ENCODE data around the gene DLGAP4. TPM values are rescaled to one million over a fixed set of nuclear protein-coding genes. Genes with fewer than 3 reads are reported as not detected.

Gene DLGAP4
- total and polyA plus RNA-seq, 9 of the 15 experiments (the other 6 are each of a cell fraction or from before 2014, with no cell fraction given), result 0.31 to 34.1 (median 4.5) TPM

- peak; percentile 76 for TF ChIP-seq CCNT2 (IDR thresholded peaks at IDR 0.05; ENCODE audit: borderline replicate concordance, extremely low read depth, insufficient read length, low read depth, low read length)
- no peak for TF ChIP-seq IFI16 (CRISPR knock-in tag; IDR thresholded peaks at IDR 0.05)
- 0 out of 2 replicates have a peak, but pooled peaks have one; percentile 32 for TF ChIP-seq HCFC1 (IDR thresholded peaks at IDR 0.05; ENCODE audit: low read depth, low read length)
- TF ChIP-seq HDAC3 (IDR thresholded peaks at IDR 0.05; ENCODE audit: borderline replicate concordance, partially characterized antibody), result no peak
- no peak for TF ChIP-seq ZNF76 (CRISPR knock-in tag; IDR thresholded peaks at IDR 0.05; ENCODE audit: borderline replicate concordance)
- no peak for TF ChIP-seq NFRKB (IDR thresholded peaks at IDR 0.05; ENCODE audit: low read depth)
- no peak for TF ChIP-seq RREB1 (CRISPR knock-in tag; IDR thresholded peaks at IDR 0.05)
- TF ChIP-seq RBM39 (optimal IDR thresholded peaks at IDR 0.05; ENCODE audit: low read depth, low read length), result no peak
- no peak for TF ChIP-seq HDAC6 (IDR thresholded peaks at IDR 0.05; ENCODE audit: low read depth, low read length)
- no peak for TF ChIP-seq ZNF23 (CRISPR knock-in tag; IDR thresholded peaks at IDR 0.05)
- TF ChIP-seq MYC (IDR thresholded peaks at IDR 0.05; ENCODE audit: low read depth, low read length), result peak; percentile 44; the same call in 1 of the 2 replicates
- no peak for TF ChIP-seq MYC (CRISPR knock-in tag; IDR thresholded peaks at IDR 0.05; ENCODE audit: borderline replicate concordance, low read depth)
- no peak for TF ChIP-seq ZFP36 (IDR thresholded peaks at IDR 0.05; ENCODE audit: low read depth, low read length, partially characterized antibody)
- peak; percentile 77 for TF ChIP-seq EGR1 (conservative IDR thresholded peaks at IDR 0.05)
- TF ChIP-seq ZNF395 (CRISPR knock-in tag; IDR thresholded peaks at IDR 0.05), result no peak
- TF ChIP-seq ZNF431 (CRISPR knock-in tag; IDR thresholded peaks at IDR 0.05), result no peak
- no peak for TF ChIP-seq ZNF197 (CRISPR knock-in tag; IDR thresholded peaks at IDR 0.05; ENCODE audit: low read depth)
- peak; percentile 77 for TF ChIP-seq CTCFL (IDR thresholded peaks at IDR 0.05; ENCODE audit: borderline replicate concordance, insufficient read depth, low read depth, low read length, poor library complexity, severe bottlenecking)
Observed at GRCh38 chr20:36435592-36436541, 129.7 kb downstream of the DLGAP4 start (continued).

All from K562 (cell line).